Activated naive CD4-positive, alpha-beta T cell treated with anti-CD3 and anti-CD28 coated beads, Interleukin-2, amount 50 U/mL, for 72 hours (primary cell): Measurements from ENCODE around the gene FBXO30. TPM values are rescaled to one million over a fixed set of nuclear protein-coding genes. Genes with fewer than 3 reads are reported as not detected.

Source experiments
- ATAC-seq, 2 donors: fragments of 150-1000 bp; cut with Tn5 transposase; 2 replicates each; pipeline ENCODE4 v1.10.0; 2021; ENCODE audit warnings: mild to moderate bottlenecking in 2 of 2, moderate library complexity in 2 of 2
- DNase-seq, 2 donors: peaks; one replicate each; pipeline ENCODE4 v3.0.0; 2021 to 2022; ENCODE audit warnings: low spot score in 2 of 2
- H3K27ac Mint-ChIP-seq, 2 donors: one replicate each; pipeline ENCODE4 v1.8.0; 2022; ENCODE audit warnings: mild to moderate bottlenecking in 2 of 2, mixed read lengths in 2 of 2
- H3K36me3 Mint-ChIP-seq, 2 donors: one replicate each; pipeline ENCODE4 v1.8.0; 2022; ENCODE audit warnings: mixed read lengths in 2 of 2
- H3K9me3 Mint-ChIP-seq, 2 donors: one replicate each; pipeline ENCODE4 v1.8.0; 2022; ENCODE audit warnings: mixed read lengths in 2 of 2
- total RNA-seq, 2 donors: library from RNA; stranded (reverse); gene quantifications; one replicate each; pipeline ENCODE4 v1.2.3, GENCODE V29; 2022

FBXO30 gene
- total RNA-seq, 2 donors from 2014 or later, result 2.1 to 5.6 TPM

- H3K36me3 Mint-ChIP-seq, result peaks cover 0 to 5% of the 10 kb centered on the region in 2 donors
- no peaks in the 10 kb centered on the region for H3K9me3 Mint-ChIP-seq
- DNase-seq, result no peak
- no peak overlapping the region for H3K27ac Mint-ChIP-seq
- no peak for ATAC-seq
Measured at GRCh38 chr6:145829102-145829501, 14.5 kb upstream of the FBXO30 start.

- no peak overlapping the region for H3K27ac Mint-ChIP-seq
- DNase-seq (no peak), ATAC-seq (no peak)
- no peaks in the 10 kb centered on the region for H3K36me3 Mint-ChIP-seq
- H3K9me3 Mint-ChIP-seq, result no peaks in the 10 kb centered on the region
Measured at GRCh38 chr6:145824344-145824743, 9.7 kb upstream of the FBXO30 start.

GRCh38 chr6:145823328-145823944 is 8.8 kb upstream of the FBXO30 start:
- no peak overlapping the region for H3K27ac Mint-ChIP-seq
- no peaks in the 10 kb centered on the region for H3K9me3 Mint-ChIP-seq
- no peaks in the 10 kb centered on the region for H3K36me3 Mint-ChIP-seq
- ATAC-seq (peak; percentile 82 to 91), DNase-seq (no peak)

- no peak for ATAC-seq
- no peak for DNase-seq
- no peak overlapping the region for H3K27ac Mint-ChIP-seq
- no peaks in the 10 kb centered on the region for H3K9me3 Mint-ChIP-seq
- H3K36me3 Mint-ChIP-seq, result no peaks in the 10 kb centered on the region
Measured at GRCh38 chr6:145822456-145822855, 7.9 kb upstream of the FBXO30 start.

GRCh38 chr6:145819994-145820393 is 5.4 kb upstream of the FBXO30 start:
- Mint-ChIP-seq H3K36me3 (peaks cover 6 to 8% of the 10 kb centered on the region in 2 donors), H3K9me3 (no peaks in the 10 kb centered on the region), H3K27ac (no peak overlapping the region)
- ATAC-seq (peak in 1 of 2 donors; percentile 44), DNase-seq (no peak)

GRCh38 chr6:145818796-145819195 is 4.2 kb upstream of the FBXO30 start:
- Mint-ChIP-seq H3K27ac (no peak overlapping the region), H3K9me3 (no peaks in the 10 kb centered on the region), H3K36me3 (peaks cover 6 to 10% of the 10 kb centered on the region in 2 donors)
- DNase-seq (no peak), ATAC-seq (no peak)

- peak overlapping the region in 1 of 2 donors; percentile 32 for H3K27ac Mint-ChIP-seq
- H3K36me3 Mint-ChIP-seq, result peaks cover 6 to 10% of the 10 kb centered on the region in 2 donors
- no peak for ATAC-seq
- H3K9me3 Mint-ChIP-seq, result no peaks in the 10 kb centered on the region
- no peak for DNase-seq
Measured at GRCh38 chr6:145816392-145816791, 1.8 kb upstream of the FBXO30 start.

GRCh38 chr6:145815309-145816274 is 997 bp upstream of the FBXO30 start:
- DNase-seq, result no peak
- Mint-ChIP-seq H3K9me3 (no peaks in the 10 kb centered on the region), H3K27ac (peak overlapping the region; percentile 22 to 93), H3K36me3 (peaks cover 6 to 10% of the 10 kb centered on the region in 2 donors)
- ATAC-seq, result peak; percentile 14 to 27

GRCh38 chr6:145814035-145814500 is 527 bp downstream of the FBXO30 start:
- Mint-ChIP-seq H3K36me3 (peaks cover 6 to 10% of the 10 kb centered on the region in 2 donors), H3K27ac (peak overlapping the region in 1 of 2 donors; percentile 93), H3K9me3 (no peaks in the 10 kb centered on the region)
- DNase-seq, result peak in 1 of 2 donors; percentile 34
- no peak for ATAC-seq

- Mint-ChIP-seq H3K36me3 (peaks cover 6 to 10% of the 10 kb centered on the region in 2 donors), H3K27ac (peak overlapping the region; percentile 78 to 93), H3K9me3 (peaks cover 0 to 2% of the 10 kb centered on the region in 2 donors)
- ATAC-seq, result no peak
- DNase-seq, result no peak
Measured at GRCh38 chr6:145813285-145814034, 1.1 kb downstream of the FBXO30 start.

GRCh38 chr6:145811741-145812140 is 2.9 kb downstream of the FBXO30 start:
- Mint-ChIP-seq H3K27ac (no peak overlapping the region), H3K9me3 (peaks cover 0 to 7% of the 10 kb centered on the region in 2 donors), H3K36me3 (peaks cover 3 to 8% of the 10 kb centered on the region in 2 donors)
- no peak for DNase-seq
- no peak for ATAC-seq

- H3K27ac Mint-ChIP-seq, result no peak overlapping the region
- H3K36me3 Mint-ChIP-seq, result peaks cover 13% of the 10 kb centered on the region in 2 donors
- no peak for ATAC-seq
- no peak for DNase-seq
- peaks cover 0 to 7% of the 10 kb centered on the region in 2 donors for H3K9me3 Mint-ChIP-seq
Measured at GRCh38 chr6:145809785-145810184, 4.8 kb downstream of the FBXO30 start.

GRCh38 chr6:145809211-145809610 is 5.4 kb downstream of the FBXO30 start:
- peaks cover 14 to 19% of the 10 kb centered on the region in 2 donors for H3K36me3 Mint-ChIP-seq
- ATAC-seq, result no peak
- H3K9me3 Mint-ChIP-seq, result peaks cover 0 to 7% of the 10 kb centered on the region in 2 donors
- DNase-seq, result no peak
- no peak overlapping the region for H3K27ac Mint-ChIP-seq

GRCh38 chr6:145808239-145808638 is 6.4 kb downstream of the FBXO30 start:
- peaks cover 20% of the 10 kb centered on the region in 2 donors for H3K36me3 Mint-ChIP-seq
- H3K27ac Mint-ChIP-seq, result no peak overlapping the region
- ATAC-seq, result no peak
- no peak for DNase-seq
- peaks cover 0 to 7% of the 10 kb centered on the region in 2 donors for H3K9me3 Mint-ChIP-seq

- H3K27ac Mint-ChIP-seq, result no peak overlapping the region
- peaks cover 32% of the 10 kb centered on the region in 2 donors for H3K36me3 Mint-ChIP-seq
- DNase-seq (no peak), ATAC-seq (no peak)
- no peaks in the 10 kb centered on the region for H3K9me3 Mint-ChIP-seq
Measured at GRCh38 chr6:145802141-145802540, 12.5 kb downstream of the FBXO30 start.

- Mint-ChIP-seq H3K36me3 (peaks cover 31 to 32% of the 10 kb centered on the region in 2 donors), H3K9me3 (no peaks in the 10 kb centered on the region), H3K27ac (no peak overlapping the region)
- ATAC-seq, result no peak
- no peak for DNase-seq
Measured at GRCh38 chr6:145801021-145801420, 13.6 kb downstream of the FBXO30 start.
